Motor neuron (in vitro differentiated cells): Measurements from ENCODE around the gene PCSK6. TPM values are rescaled to one million over a fixed set of nuclear protein-coding genes. Genes with fewer than 3 reads are reported as not detected.
"Not testable (repeated sequence)": the region's sequence is repeated elsewhere in the genome, so short reads cannot be mapped to it uniquely, and the experiment has no call there.

Experiments
- ATAC-seq, 8 experiments: fragments of 200-7000 bp; cut with Tn5 transposase; replicated peaks in 6 of 8; 2 replicates each; pipeline ENCODE4 v1.8.0; 2021; ENCODE audit warnings: mild to moderate bottlenecking in 8 of 8, moderate library complexity in 8 of 8
- H3K27ac ChIP-seq, 2 donors: fragments of 250-450 bp; sonication (Bioruptor Pico); 2 replicates each; pipeline ENCODE4 v1.9.0; 2021; ENCODE audit warnings: antibody characterized with exemption in 2 of 2, mild to moderate bottlenecking in 2 of 2, moderate library complexity in 1 of 2
- H3K4me1 ChIP-seq, 2 donors: fragments of 250-450 bp; sonication (Bioruptor Pico); replicated peaks in 1 of 2; 2 replicates each; pipeline ENCODE4 v1.6.1; 2021; ENCODE audit warnings: antibody characterized with exemption in 2 of 2, mild to moderate bottlenecking in 2 of 2, moderate library complexity in 1 of 2
- H3K4me3 ChIP-seq, 5 donors: fragments of 250-450 bp; sonication (Bioruptor Pico); 2 replicates each; pipeline ENCODE4 v1.9.0; 2021; ENCODE audit warnings: antibody characterized with exemption in 5 of 5, mild to moderate bottlenecking in 5 of 5, moderate library complexity in 4 of 5
- WGBS, 10 experiments: fragments of 450-650 bp; shearing (Covaris generic); methylation state at CpG; one replicate each; pipeline ENCODE4 v1.0.0; 2022; 5-methylcytosine and 5-hydroxymethylcytosine counted together
- in situ Hi-C, 9 experiments: fragments of 400-800 bp; cut with MboI; loops; one replicate each; pipeline ENCODE4 v1.15.0; 2021; ENCODE audit warnings: low sequenced_read_pairs in 9 of 9, low pct_unique_long_range_greater_than_20kb in 2 of 9; ENCODE audit not compliant: unreplicated experiment in 9 of 9
- total RNA-seq, 8 experiments: library from RNA; unstranded; fragments of 300-600 nt; gene quantifications; 2 replicates each; pipeline versions ENCODE4 v1.2.3 to v1.2.4, GENCODE V29; 2022

Gene PCSK6
- total RNA-seq, 8 experiments from 2014 or later = 1.5 to 9.9 (median 3.7) TPM

GRCh38 chr15:101337976-101338375 lies 151.5 kb downstream of the PCSK6 start:
- in situ Hi-C loops = no loop called here
- H3K27ac ChIP-seq = no peak overlapping the region
- no peaks in the 10 kb centered on the region for H3K4me1 ChIP-seq
- WGBS, 10 experiments = 16 to 92% (median 62%) methylated on average over 1 to 6 of the region's 7 CpGs
- no peak overlapping the region for H3K4me3 ChIP-seq
- ATAC-seq = no peak

DNA sequence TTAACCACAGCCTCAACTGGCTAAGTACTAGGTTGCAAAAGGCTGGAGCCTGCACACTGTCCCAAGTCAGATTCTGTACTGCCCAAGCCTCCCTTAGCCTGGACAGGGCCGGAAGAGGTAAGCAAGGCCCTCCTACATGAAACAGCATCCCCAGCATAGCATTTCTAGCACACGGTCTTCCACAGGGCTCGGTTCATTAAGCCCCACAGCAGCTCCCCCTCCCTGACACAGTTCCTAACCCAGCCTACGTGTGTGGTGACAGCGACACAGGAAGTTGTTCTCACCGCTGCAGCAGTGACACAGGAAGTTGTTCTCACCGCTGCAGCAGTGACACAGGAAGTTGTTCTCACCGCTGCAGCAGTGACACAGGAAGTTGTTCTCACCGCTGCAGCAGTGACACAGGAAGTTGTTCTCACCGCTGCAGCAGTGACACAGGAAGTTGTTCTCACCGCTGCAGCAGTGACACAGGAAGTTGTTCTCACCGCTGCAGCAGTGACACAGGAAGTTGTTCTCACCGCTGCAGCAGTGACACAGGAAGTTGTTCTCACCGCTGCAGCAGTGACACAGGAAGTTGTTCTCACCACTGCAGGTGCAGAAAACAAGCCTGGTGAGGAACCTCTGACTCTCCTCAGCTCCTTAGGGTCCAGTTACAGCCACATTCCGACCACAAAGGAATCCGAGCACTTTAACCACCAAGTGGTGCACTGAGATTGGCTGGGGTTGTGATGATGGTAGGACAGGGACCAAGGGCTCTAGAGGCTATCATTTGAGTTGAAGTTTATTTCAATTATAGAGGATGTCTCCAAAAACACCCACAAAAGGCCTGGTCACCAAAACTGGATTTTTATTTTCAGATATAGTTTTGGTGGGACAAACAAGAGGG lies 155.4 kb downstream of the PCSK6 start:
- 83 to 100% (median 100%) methylated on average over 1 to 3 of the region's 16 CpGs; no CpG with 5 or more reads in 4 of the 10 experiments for WGBS, 10 experiments
- in situ Hi-C loops, H3K4me1 ChIP-seq, H3K27ac ChIP-seq, H3K4me3 ChIP-seq: not testable (repeated sequence)
- peak in 1 of 8 experiments; percentile 58 for ATAC-seq

DNA sequence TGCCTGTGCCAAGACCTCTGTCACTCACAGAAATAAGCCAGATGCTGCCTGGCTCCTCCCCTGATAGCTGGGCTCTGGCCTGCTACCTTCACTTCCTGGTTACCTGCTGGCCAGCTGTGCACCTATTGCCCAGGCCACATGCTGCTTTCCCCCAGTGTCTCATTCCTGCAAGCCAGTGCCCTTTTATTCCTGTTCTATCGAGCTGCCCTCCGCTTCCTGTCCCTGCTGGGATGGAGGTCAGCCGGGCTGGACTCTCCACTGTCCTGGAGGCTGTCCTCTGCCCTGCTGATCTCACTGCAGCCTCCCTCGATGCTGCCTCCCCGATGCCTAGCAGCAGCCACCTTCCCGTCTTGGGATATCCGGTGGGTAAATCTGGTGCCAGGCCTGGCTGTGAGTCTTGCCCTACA lies 157.4 kb downstream of the PCSK6 start:
- Histone ChIP-seq H3K27ac (no peak overlapping the region), H3K4me3 (no peak overlapping the region), H3K4me1 (no peaks in the 10 kb centered on the region)
- 58 to 95% (median 72%) methylated on average over 2 to 6 of the region's 7 CpGs; no CpG with 5 or more reads in 6 of the 10 experiments for WGBS, 10 experiments
- ATAC-seq = no peak
- in situ Hi-C loops = no loop called here

DNA sequence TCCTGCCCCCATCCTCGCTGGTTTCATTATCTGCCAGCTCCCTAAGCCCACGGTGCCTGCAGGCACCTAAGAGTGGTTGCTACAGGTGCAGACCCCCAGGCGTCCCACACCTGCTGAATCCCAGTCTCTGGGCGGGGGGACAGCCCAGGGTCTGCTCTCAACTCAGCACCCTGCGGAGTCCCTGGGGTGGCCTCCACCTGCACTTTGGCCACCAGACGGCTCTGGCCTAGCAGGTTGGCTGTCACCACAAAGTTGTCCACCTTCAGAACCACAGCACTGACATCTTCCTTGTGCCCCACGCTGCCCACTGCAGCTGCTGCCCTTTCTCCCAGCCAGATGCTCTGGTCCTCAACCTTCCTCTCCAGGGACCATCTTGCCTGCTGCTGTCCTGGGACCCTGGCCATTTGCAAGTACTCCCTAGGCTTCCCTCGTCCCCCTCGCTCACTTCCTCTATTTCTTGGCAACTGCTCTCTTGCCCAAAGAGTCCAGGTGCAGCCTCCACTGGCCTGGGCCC lies 159.6 kb downstream of the PCSK6 start:
- H3K4me1 ChIP-seq = no peaks in the 10 kb centered on the region
- ATAC-seq = no peak
- WGBS, 10 experiments = 40 to 100% (median 46%) methylated on average over 1 to 7 of the region's 9 CpGs; no CpG with 5 or more reads in 3 of the 10 experiments
- no peak overlapping the region for H3K27ac ChIP-seq
- H3K4me3 ChIP-seq = no peak overlapping the region
- in situ Hi-C loops = no loop called here

- no peak overlapping the region for H3K27ac ChIP-seq
- WGBS, 10 experiments = 20 to 100% (median 77%) methylated on average over 2 to 13 of the region's 14 CpGs; no CpG with 5 or more reads in 1 of the 10 experiments
- no peak for ATAC-seq
- no peak overlapping the region for H3K4me3 ChIP-seq
- in situ Hi-C loops = no loop called here
- no peaks in the 10 kb centered on the region for H3K4me1 ChIP-seq
Measured at GRCh38 chr15:101329309-101329863, 160.1 kb downstream of the PCSK6 start.

- H3K4me1 ChIP-seq = no peaks in the 10 kb centered on the region
- in situ Hi-C loops = no loop called here
- H3K27ac ChIP-seq = no peak overlapping the region
- WGBS, 10 experiments = 20 to 100% (median 86%) methylated on average over 1 to 12 of the region's 14 CpGs; no CpG with 5 or more reads in 4 of the 10 experiments
- ATAC-seq = no peak
- H3K4me3 ChIP-seq = no peak overlapping the region
Measured at GRCh38 chr15:101328001-101328400, 161.5 kb downstream of the PCSK6 start.

DNA sequence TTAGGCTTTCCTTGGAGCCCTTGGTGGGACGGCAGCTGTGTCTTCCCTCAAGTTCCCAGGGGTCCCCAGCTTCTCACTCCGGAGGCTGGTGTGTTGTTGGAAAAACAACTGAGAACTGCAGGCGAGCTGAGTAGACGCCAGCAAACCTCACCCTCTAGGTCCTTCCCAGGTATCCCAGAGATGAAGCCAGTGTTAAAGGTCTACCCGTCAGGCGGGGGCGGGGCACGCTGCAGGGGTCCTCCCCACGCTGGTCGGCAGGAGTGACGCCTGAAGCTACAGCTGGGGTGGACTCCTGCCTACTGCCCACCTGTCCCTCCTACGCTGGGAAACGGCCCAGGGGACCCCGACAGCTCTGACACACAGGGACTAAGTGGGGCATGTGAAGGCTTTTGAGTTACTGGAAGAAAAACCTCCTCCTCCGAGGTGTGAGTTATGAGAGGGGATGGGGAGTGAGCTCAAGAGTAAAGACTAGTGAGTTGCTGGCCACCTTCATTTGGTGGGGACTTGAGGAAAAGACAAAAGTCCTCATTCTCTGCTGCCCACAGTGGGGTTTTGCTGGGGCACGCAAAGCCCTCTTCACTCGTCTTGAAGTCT lies 162.3 kb downstream of the PCSK6 start:
- H3K27ac ChIP-seq = no peak overlapping the region
- H3K4me3 ChIP-seq = no peak overlapping the region
- in situ Hi-C loops = no loop called here
- H3K4me1 ChIP-seq = no peaks in the 10 kb centered on the region
- 67 to 81% (median 73%) methylated on average over 3 to 15 of the region's 17 CpGs; no CpG with 5 or more reads in 6 of the 10 experiments for WGBS, 10 experiments
- no peak for ATAC-seq

GRCh38 chr15:101326462-101327146 lies 162.9 kb downstream of the PCSK6 start:
- in situ Hi-C loops = no loop called here
- no peaks in the 10 kb centered on the region for H3K4me1 ChIP-seq
- no peak overlapping the region for H3K4me3 ChIP-seq
- WGBS, 10 experiments = 61 to 86% (median 80%) methylated on average over 2 to 7 of the region's 21 CpGs; no CpG with 5 or more reads in 5 of the 10 experiments
- no peak overlapping the region for H3K27ac ChIP-seq
- ATAC-seq = no peak

GRCh38 chr15:101326026-101326315 lies 163.5 kb downstream of the PCSK6 start:
- H3K4me1 ChIP-seq = no peaks in the 10 kb centered on the region
- no peak overlapping the region for H3K27ac ChIP-seq
- in situ Hi-C loops = no loop called here
- 46 to 96% (median 70%) methylated on average over 2 to 7 of the region's 8 CpGs; no CpG with 5 or more reads in 7 of the 10 experiments for WGBS, 10 experiments
- H3K4me3 ChIP-seq = no peak overlapping the region
- no peak for ATAC-seq

DNA sequence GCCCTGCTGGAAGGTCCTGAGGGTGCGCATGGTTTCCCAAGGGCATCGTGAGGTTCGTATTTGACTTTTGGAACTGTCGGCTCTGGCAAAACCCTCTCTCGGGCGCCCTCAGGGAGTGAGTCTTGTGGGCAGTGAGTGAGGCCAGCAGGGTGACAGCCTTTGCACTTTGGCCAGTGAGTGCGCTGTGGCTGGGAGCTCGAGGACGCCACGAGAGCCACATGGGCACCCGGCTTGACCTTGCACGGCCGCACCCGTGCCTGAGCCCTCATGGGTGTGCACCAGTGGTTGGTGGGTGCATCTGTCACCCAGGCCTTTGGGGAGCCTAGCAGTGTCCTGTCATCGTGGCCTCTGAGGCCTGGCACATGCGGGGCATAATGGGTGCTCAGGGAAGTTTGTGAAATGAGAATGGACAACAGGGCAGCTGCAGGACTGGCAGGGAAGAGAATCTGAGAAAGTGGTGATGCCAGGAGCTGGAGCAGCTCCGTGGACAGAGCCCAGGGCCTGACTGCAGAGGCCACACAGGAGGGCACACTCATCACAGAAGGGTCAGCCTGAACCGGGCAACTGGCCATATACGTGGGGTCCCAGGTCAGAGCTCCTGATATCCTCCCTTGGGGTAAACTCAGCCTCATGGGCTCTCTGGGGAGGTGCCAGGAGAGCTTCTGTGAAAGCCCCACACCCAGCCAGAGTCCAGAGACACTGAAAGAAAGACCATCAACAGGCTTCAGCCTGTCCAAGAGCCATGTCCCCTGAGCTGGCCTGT lies 164.1 kb downstream of the PCSK6 start:
- in situ Hi-C loops = no loop called here
- Histone ChIP-seq H3K4me1 (no peaks in the 10 kb centered on the region), H3K27ac (no peak overlapping the region), H3K4me3 (no peak overlapping the region)
- WGBS, 10 experiments = 56 to 92% (median 90%) methylated on average over 4 to 9 of the region's 19 CpGs; no CpG with 5 or more reads in 5 of the 10 experiments
- no peak for ATAC-seq

GRCh38 chr15:101324524-101325177 lies 164.9 kb downstream of the PCSK6 start:
- in situ Hi-C loops = loop anchor here in 1 of 9 experiments (25.0 kb wide), 1 partner anchor 163 kb away; the partner anchor contains the start of gene PCSK6
- 57 to 93% (median 80%) methylated on average over 1 to 9 of the region's 13 CpGs; no CpG with 5 or more reads in 5 of the 10 experiments for WGBS, 10 experiments

More at GRCh38 chr15:101324524-101325177, 164.9 kb downstream of the PCSK6 start:
- Histone ChIP-seq H3K27ac (no peak overlapping the region), H3K4me1 (no peaks in the 10 kb centered on the region), H3K4me3 (no peak overlapping the region)
- no peak for ATAC-seq
